Pons (tissue), 1 donor: ENCODE measurements around the gene ZNF76.
"Not testable (repeated sequence)": the region's sequence is repeated elsewhere in the genome, so short reads cannot be mapped to it uniquely, and the experiment has no call there.

ENCODE experiments used
- DNase-seq: peaks from one replicate; pipeline ENCODE4 v3.0.0-alpha.2; 2016; ENCODE audit warnings: low spot score

Gene ZNF76

GRCh38 chr6:35330541-35331119, 71.1 kb downstream of the ZNF76 start:
- no peak for DNase-seq

- not testable (repeated sequence) for DNase-seq
Measured at GRCh38 chr6:35332074-35332887, 72.7 kb downstream of the ZNF76 start.

GRCh38 chr6:35341557-35341956, 82.0 kb downstream of the ZNF76 start:
- DNase-seq: no peak

- DNase-seq: peak; percentile 98
Measured at GRCh38 chr6:35342258-35343091, 82.9 kb downstream of the ZNF76 start, which contains the start of gene PPARD. Gene PPARD (plus strand): TSS chr6:35342558. CDS start chr6:35411088, 68,530 bp downstream.

- peak; percentile 59 for DNase-seq
Measured at GRCh38 chr6:35343092-35343834, 83.7 kb downstream of the ZNF76 start.

GRCh38 chr6:35343835-35344550, 84.5 kb downstream of the ZNF76 start:
- DNase-seq: no peak
